Activated naive CD4-positive, alpha-beta T cell treated with anti-CD3 and anti-CD28 coated beads, Interleukin-2, amount 50 U/mL, for 72 hours (primary cell): ENCODE results near the gene MCC. TPM values are rescaled to one million over a fixed set of nuclear protein-coding genes. Genes with fewer than 3 reads are reported as not detected.
A peak's percentile ranks its signal among the peaks of the same experiment; 100 is the strongest.

Source experiments
- ATAC-seq, 2 donors: fragments of 150-1000 bp; cut with Tn5 transposase; 2 replicates each; pipeline ENCODE4 v1.10.0; 2021; ENCODE audit warnings: mild to moderate bottlenecking in 2 of 2, moderate library complexity in 2 of 2
- DNase-seq, 2 donors: peaks; one replicate each; pipeline ENCODE4 v3.0.0; 2021 to 2022; ENCODE audit warnings: low spot score in 2 of 2
- H3K27ac Mint-ChIP-seq, 2 donors: one replicate each; pipeline ENCODE4 v1.8.0; 2022; ENCODE audit warnings: mild to moderate bottlenecking in 2 of 2, mixed read lengths in 2 of 2
- H3K36me3 Mint-ChIP-seq, 2 donors: one replicate each; pipeline ENCODE4 v1.8.0; 2022; ENCODE audit warnings: mixed read lengths in 2 of 2
- H3K9me3 Mint-ChIP-seq, 2 donors: one replicate each; pipeline ENCODE4 v1.8.0; 2022; ENCODE audit warnings: mixed read lengths in 2 of 2
- total RNA-seq, 2 donors: library from RNA; stranded (reverse); gene quantifications; one replicate each; pipeline ENCODE4 v1.2.3, GENCODE V29; 2022

The MCC gene
- total RNA-seq, 2 donors from 2014 or later, result 0.89 to 3.3 TPM

GRCh38 chr5:113224605-113225065 lies 263.6 kb downstream of the MCC start:
- Mint-ChIP-seq H3K36me3 (peaks cover 0 to 5% of the 10 kb centered on the region in 2 donors), H3K9me3 (no peaks in the 10 kb centered on the region), H3K27ac (no peak overlapping the region)
- no peak for DNase-seq
- no peak for ATAC-seq

- ATAC-seq, result no peak
- H3K27ac Mint-ChIP-seq, result no peak overlapping the region
- peaks cover 0 to 5% of the 10 kb centered on the region in 2 donors for H3K36me3 Mint-ChIP-seq
- no peak for DNase-seq
- no peaks in the 10 kb centered on the region for H3K9me3 Mint-ChIP-seq
Observed at GRCh38 chr5:113223831-113224604, 264.2 kb downstream of the MCC start.

GRCh38 chr5:113223315-113223714 lies 264.9 kb downstream of the MCC start:
- no peaks in the 10 kb centered on the region for H3K9me3 Mint-ChIP-seq
- DNase-seq, result no peak
- no peaks in the 10 kb centered on the region for H3K36me3 Mint-ChIP-seq
- ATAC-seq, result no peak
- no peak overlapping the region for H3K27ac Mint-ChIP-seq

- no peak for DNase-seq
- no peaks in the 10 kb centered on the region for H3K9me3 Mint-ChIP-seq
- no peaks in the 10 kb centered on the region for H3K36me3 Mint-ChIP-seq
- ATAC-seq, result no peak
- H3K27ac Mint-ChIP-seq, result no peak overlapping the region
Observed at GRCh38 chr5:113221294-113222176, 266.7 kb downstream of the MCC start.

- ATAC-seq (no peak), DNase-seq (no peak)
- Mint-ChIP-seq H3K36me3 (no peaks in the 10 kb centered on the region), H3K27ac (no peak overlapping the region), H3K9me3 (no peaks in the 10 kb centered on the region)
Observed at GRCh38 chr5:113219695-113220094, 268.6 kb downstream of the MCC start.

- ATAC-seq (no peak), DNase-seq (no peak)
- no peaks in the 10 kb centered on the region for H3K9me3 Mint-ChIP-seq
- no peak overlapping the region for H3K27ac Mint-ChIP-seq
- no peaks in the 10 kb centered on the region for H3K36me3 Mint-ChIP-seq
Observed at GRCh38 chr5:113218906-113219517, 269.2 kb downstream of the MCC start.

GRCh38 chr5:113218200-113218599 lies 270.1 kb downstream of the MCC start:
- H3K27ac Mint-ChIP-seq, result no peak overlapping the region

GRCh38 chr5:113217619-113218184 lies 270.6 kb downstream of the MCC start:
- Mint-ChIP-seq H3K9me3 (no peaks in the 10 kb centered on the region), H3K27ac (no peak overlapping the region), H3K36me3 (no peaks in the 10 kb centered on the region)
- DNase-seq, result no peak
- no peak for ATAC-seq

More at GRCh38 chr5:113218200-113218599, 270.1 kb downstream of the MCC start:
- no peak for DNase-seq
- ATAC-seq, result no peak
- no peaks in the 10 kb centered on the region for H3K9me3 Mint-ChIP-seq
- no peaks in the 10 kb centered on the region for H3K36me3 Mint-ChIP-seq

GRCh38 chr5:113216545-113216944 lies 271.7 kb downstream of the MCC start:
- Mint-ChIP-seq H3K36me3 (no peaks in the 10 kb centered on the region), H3K27ac (no peak overlapping the region), H3K9me3 (no peaks in the 10 kb centered on the region)
- peak in 1 of 2 donors; percentile 59 for ATAC-seq
- no peak for DNase-seq

- Mint-ChIP-seq H3K27ac (no peak overlapping the region), H3K36me3 (no peaks in the 10 kb centered on the region), H3K9me3 (no peaks in the 10 kb centered on the region)
- DNase-seq, result no peak
- no peak for ATAC-seq
Observed at GRCh38 chr5:113215401-113216060, 272.7 kb downstream of the MCC start.

GRCh38 chr5:113214606-113215323 lies 273.5 kb downstream of the MCC start:
- DNase-seq (no peak), ATAC-seq (no peak)
- Mint-ChIP-seq H3K36me3 (no peaks in the 10 kb centered on the region), H3K27ac (no peak overlapping the region), H3K9me3 (no peaks in the 10 kb centered on the region)

GRCh38 chr5:113213551-113214425 lies 274.5 kb downstream of the MCC start:
- no peak for ATAC-seq
- Mint-ChIP-seq H3K27ac (no peak overlapping the region), H3K9me3 (no peaks in the 10 kb centered on the region)

GRCh38 chr5:113212244-113212920 lies 275.9 kb downstream of the MCC start:
- no peaks in the 10 kb centered on the region for H3K9me3 Mint-ChIP-seq
- DNase-seq (no peak), ATAC-seq (no peak)
- no peaks in the 10 kb centered on the region for H3K36me3 Mint-ChIP-seq
- H3K27ac Mint-ChIP-seq, result no peak overlapping the region

More at GRCh38 chr5:113213551-113214425, 274.5 kb downstream of the MCC start:
- no peak for DNase-seq
- no peaks in the 10 kb centered on the region for H3K36me3 Mint-ChIP-seq

- H3K9me3 Mint-ChIP-seq, result no peaks in the 10 kb centered on the region
- no peak overlapping the region for H3K27ac Mint-ChIP-seq
- H3K36me3 Mint-ChIP-seq, result no peaks in the 10 kb centered on the region
- ATAC-seq (no peak), DNase-seq (no peak)
Observed at GRCh38 chr5:113209498-113209897, 278.8 kb downstream of the MCC start.
